Hematopoietic multipotent progenitor cell (in vitro differentiated cells): ENCODE data around the gene LSM2. TPM values are rescaled to one million over a fixed set of nuclear protein-coding genes. Genes with fewer than 3 reads are reported as not detected.
"Not testable (repeated sequence)": the region's sequence is repeated elsewhere in the genome, so short reads cannot be mapped to it uniquely, and the experiment has no call there.

Experiments
- DNase-seq, 3 donors: peaks; one replicate each; pipeline ENCODE4 v3.0.0-alpha.2; 2011 to 2015; ENCODE audit warnings: low read depth in 2 of 3, low spot score in 2 of 3
- total RNA-seq: library from RNA; depleted of rRNA; stranded (reverse); fragments of >200 nt; gene quantifications from one replicate; pipeline ENCODE4 v1.2.3, GENCODE V29; 2012

The LSM2 gene
- 70.6 TPM for total RNA-seq

GRCh38 chr6:31806470-31807272 lies at the start of gene LSM2:
TSS of gene LSM2 (minus strand) at chr6:31806966. CDS start at chr6:31806757, 209 bp downstream.
- DNase-seq: peak; percentile 91 to 98 (median 96)

- not testable (repeated sequence) for DNase-seq
These were observed 45.4 kb upstream of the LSM2 start for GRCh38 chr6:31851980-31852718.

- DNase-seq: no peak
These were observed 44.7 kb upstream of the LSM2 start for GRCh38 chr6:31851485-31851832.

- DNase-seq: no peak
These were observed 44.2 kb upstream of the LSM2 start for GRCh38 chr6:31850765-31851484.

- DNase-seq: no peak
These were observed 40.7 kb upstream of the LSM2 start for GRCh38 chr6:31847276-31847978.

- no peak for DNase-seq
These were observed 37.7 kb upstream of the LSM2 start for GRCh38 chr6:31844507-31844906.

- DNase-seq: no peak
These were observed 35.3 kb upstream of the LSM2 start for GRCh38 chr6:31842053-31842452.

- not testable (repeated sequence) for DNase-seq
These were observed 33.0 kb upstream of the LSM2 start for GRCh38 chr6:31839779-31840126.

- DNase-seq: no peak
These were observed 32.2 kb upstream of the LSM2 start for GRCh38 chr6:31838968-31839367.

GRCh38 chr6:31838114-31838553 lies 31.4 kb upstream of the LSM2 start:
- DNase-seq: not testable (repeated sequence)

GRCh38 chr6:31837369-31838113 lies 30.8 kb upstream of the LSM2 start:
- no peak for DNase-seq

- DNase-seq: peak in 1 of 3 donors; percentile 43
These were observed 30.0 kb upstream of the LSM2 start for GRCh38 chr6:31836474-31837368.

- no peak for DNase-seq
These were observed 29.3 kb upstream of the LSM2 start for GRCh38 chr6:31836047-31836473.

- DNase-seq: peak; percentile 74 to 88 (median 76)
These were observed 27.8 kb upstream of the LSM2 start for GRCh38 chr6:31834367-31835250.

- no peak for DNase-seq
These were observed 24.8 kb upstream of the LSM2 start for GRCh38 chr6:31831350-31832215.

- DNase-seq: no peak
These were observed 24.1 kb upstream of the LSM2 start for GRCh38 chr6:31830886-31831335.
